ENCODE data around the gene UBA1. TPM values are rescaled to one million over a fixed set of nuclear protein-coding genes. Genes with fewer than 3 reads are reported as not detected.

The UBA1 gene
- total and polyA plus RNA-seq, 2 of the 13 experiments (the other 11 are each of a cell fraction or from before 2014, with no cell fraction given), result 93.3 to 129 TPM

- Histone ChIP-seq H3K27ac (ENCODE audit: extremely low read length, insufficient read depth, low read length) (peak overlapping the region; percentile 90), H3K79me2 (ENCODE audit: insufficient read depth, low read length) (peaks cover 29% of the 10 kb centered on the region), H3K4me1 (ENCODE audit: insufficient read depth, low read length) (peaks cover 41% of the 10 kb centered on the region), H3K27me3 (ENCODE audit: control insufficient read depth in 1 of 2, insufficient read depth in 2 of 2, low read length in 2 of 2) (no peaks in the 10 kb centered on the region; a peak in 1 of 5 replicates), H3K9ac (ENCODE audit: insufficient read depth, low read depth, low read length) (no peak overlapping the region; the same call in 1 of the 2 replicates), H4K20me1 (ENCODE audit: insufficient read depth, low read length) (no peaks in the 10 kb centered on the region), H3K36me3 (replicated peaks in 1 of 2; ENCODE audit: control insufficient read depth in 1 of 2, insufficient read depth in 2 of 2, low read length in 2 of 2) (peaks cover 1 to 5% of the 10 kb centered on the region in 2 experiments; a peak in 3 of 5 replicates), H3K4me3 (replicated peaks in 1 of 3; ENCODE audit: insufficient read depth in 1 of 3, low read depth in 2 of 3, low read length in 3 of 3) (peak overlapping the region; percentile 67 to 73 (median 69); a peak in 5 of 6 replicates), H2AFZ (ENCODE audit: low read length) (no peak overlapping the region), H3K9me3 (ENCODE audit: low read length) (no peaks in the 10 kb centered on the region), H3K4me2 (ENCODE audit: low read depth, low read length) (peak overlapping the region; percentile 60; the same call in 1 of the 2 replicates)
- POLR2A ChIA-PET, result interaction anchor here (0.9 kb wide), 1 partner anchor 17 kb away, joined by 4 read pairs; no protein-coding TSS in a partner anchor
- DNase-seq (ENCODE audit: low spot score), result no peak
- intact Hi-C loops (cut with micrococcal nuclease; ENCODE audit: unreplicated experiment) (loop anchor here (10.0 kb wide), 1 partner anchor 80 kb away; no protein-coding TSS in a partner anchor), in situ Hi-C loops (cut with HindIII; ENCODE audit: extremely low pct_ligation_motif_present, low pct_unique_long_range_greater_than_20kb) (no loop called here)
- BruUV-seq (replicated peaks), result no TSS peak
- WGBS (ENCODE audit: low lambda C conversion rate), result 78% methylated on average over 3 of the region's 3 CpGs
- no peak for FAIRE-seq
- CTCF ChIA-PET (ENCODE audit: low intra/inter-chr PET ratio, low total read pairs), result no interaction called here
- no peak for ATAC-seq
- TF ChIP-seq TBX3 (IDR thresholded peaks at IDR 0.05; ENCODE audit: borderline replicate concordance) (no peak), ZNF234 (CRISPR knock-in tag; conservative IDR thresholded peaks at IDR 0.05) (no peak), PRMT3 (CRISPR knock-in tag; IDR thresholded peaks at IDR 0.05; ENCODE audit: borderline replicate concordance, low read depth) (no peak), ZNF136 (CRISPR knock-in tag; IDR thresholded peaks at IDR 0.05; ENCODE audit: low read depth) (no peak), FOXK1 (CRISPR knock-in tag; IDR thresholded peaks at IDR 0.05; ENCODE audit: borderline replicate concordance, low read depth) (no peak), MAFG (CRISPR knock-in tag; IDR thresholded peaks at IDR 0.05) (no peak), ZNF317 (CRISPR knock-in tag; IDR thresholded peaks at IDR 0.05) (no peak), SETDB1 (CRISPR knock-in tag; IDR thresholded peaks at IDR 0.05; ENCODE audit: borderline replicate concordance) (no peak), ZNF83 (CRISPR knock-in tag; IDR thresholded peaks at IDR 0.05; ENCODE audit: borderline replicate concordance) (no peak), ZNF615 (CRISPR knock-in tag; IDR thresholded peaks at IDR 0.05; ENCODE audit: borderline replicate concordance) (no peak), ZNF652 (CRISPR knock-in tag; IDR thresholded peaks at IDR 0.05; ENCODE audit: borderline replicate concordance, low read depth) (no peak), ZNF432 (CRISPR knock-in tag; IDR thresholded peaks at IDR 0.05; ENCODE audit: borderline replicate concordance) (no peak), HNRNPL (IDR thresholded peaks at IDR 0.05; ENCODE audit: low read depth, low read length) (no peak), ZNF530 (CRISPR knock-in tag; IDR thresholded peaks at IDR 0.05; ENCODE audit: low read depth) (no peak), TMF1 (CRISPR knock-in tag; IDR thresholded peaks at IDR 0.05; ENCODE audit: low read depth) (no peak)
- TF ChIP-seq, protein P1, sequence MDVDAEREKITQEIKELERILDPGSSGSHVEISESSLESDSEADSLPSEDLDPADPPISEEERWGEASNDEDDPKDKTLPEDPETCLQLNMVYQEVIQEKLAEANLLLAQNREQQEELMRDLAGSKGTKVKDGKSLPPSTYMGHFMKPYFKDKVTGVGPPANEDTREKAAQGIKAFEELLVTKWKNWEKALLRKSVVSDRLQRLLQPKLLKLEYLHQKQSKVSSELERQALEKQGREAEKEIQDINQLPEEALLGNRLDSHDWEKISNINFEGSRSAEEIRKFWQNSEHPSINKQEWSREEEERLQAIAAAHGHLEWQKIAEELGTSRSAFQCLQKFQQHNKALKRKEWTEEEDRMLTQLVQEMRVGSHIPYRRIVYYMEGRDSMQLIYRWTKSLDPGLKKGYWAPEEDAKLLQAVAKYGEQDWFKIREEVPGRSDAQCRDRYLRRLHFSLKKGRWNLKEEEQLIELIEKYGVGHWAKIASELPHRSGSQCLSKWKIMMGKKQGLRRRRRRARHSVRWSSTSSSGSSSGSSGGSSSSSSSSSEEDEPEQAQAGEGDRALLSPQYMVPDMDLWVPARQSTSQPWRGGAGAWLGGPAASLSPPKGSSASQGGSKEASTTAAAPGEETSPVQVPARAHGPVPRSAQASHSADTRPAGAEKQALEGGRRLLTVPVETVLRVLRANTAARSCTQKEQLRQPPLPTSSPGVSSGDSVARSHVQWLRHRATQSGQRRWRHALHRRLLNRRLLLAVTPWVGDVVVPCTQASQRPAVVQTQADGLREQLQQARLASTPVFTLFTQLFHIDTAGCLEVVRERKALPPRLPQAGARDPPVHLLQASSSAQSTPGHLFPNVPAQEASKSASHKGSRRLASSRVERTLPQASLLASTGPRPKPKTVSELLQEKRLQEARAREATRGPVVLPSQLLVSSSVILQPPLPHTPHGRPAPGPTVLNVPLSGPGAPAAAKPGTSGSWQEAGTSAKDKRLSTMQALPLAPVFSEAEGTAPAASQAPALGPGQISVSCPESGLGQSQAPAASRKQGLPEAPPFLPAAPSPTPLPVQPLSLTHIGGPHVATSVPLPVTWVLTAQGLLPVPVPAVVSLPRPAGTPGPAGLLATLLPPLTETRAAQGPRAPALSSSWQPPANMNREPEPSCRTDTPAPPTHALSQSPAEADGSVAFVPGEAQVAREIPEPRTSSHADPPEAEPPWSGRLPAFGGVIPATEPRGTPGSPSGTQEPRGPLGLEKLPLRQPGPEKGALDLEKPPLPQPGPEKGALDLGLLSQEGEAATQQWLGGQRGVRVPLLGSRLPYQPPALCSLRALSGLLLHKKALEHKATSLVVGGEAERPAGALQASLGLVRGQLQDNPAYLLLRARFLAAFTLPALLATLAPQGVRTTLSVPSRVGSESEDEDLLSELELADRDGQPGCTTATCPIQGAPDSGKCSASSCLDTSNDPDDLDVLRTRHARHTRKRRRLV (CRISPR knock-in tag; IDR thresholded peaks at IDR 0.05), result no peak
- TF ChIP-seq, protein P2, sequence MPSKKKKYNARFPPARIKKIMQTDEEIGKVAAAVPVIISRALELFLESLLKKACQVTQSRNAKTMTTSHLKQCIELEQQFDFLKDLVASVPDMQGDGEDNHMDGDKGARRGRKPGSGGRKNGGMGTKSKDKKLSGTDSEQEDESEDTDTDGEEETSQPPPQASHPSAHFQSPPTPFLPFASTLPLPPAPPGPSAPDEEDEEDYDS (CRISPR knock-in tag; IDR thresholded peaks at IDR 0.05), result no peak
These were observed 41.0 kb downstream of the UBA1 start for GRCh38 chrX:47234583-47234982.
